NOMO-1 treated with dmso at 0.1 percent for 144 hours (cell line): ENCODE data around the gene GRM4.

Source experiments
- DNase-seq: peaks from one replicate; lab custom pipeline; 2025; ENCODE audit not compliant: unreplicated experiment; lab: John Stamatoyannopoulos, UW

Gene GRM4

DNA sequence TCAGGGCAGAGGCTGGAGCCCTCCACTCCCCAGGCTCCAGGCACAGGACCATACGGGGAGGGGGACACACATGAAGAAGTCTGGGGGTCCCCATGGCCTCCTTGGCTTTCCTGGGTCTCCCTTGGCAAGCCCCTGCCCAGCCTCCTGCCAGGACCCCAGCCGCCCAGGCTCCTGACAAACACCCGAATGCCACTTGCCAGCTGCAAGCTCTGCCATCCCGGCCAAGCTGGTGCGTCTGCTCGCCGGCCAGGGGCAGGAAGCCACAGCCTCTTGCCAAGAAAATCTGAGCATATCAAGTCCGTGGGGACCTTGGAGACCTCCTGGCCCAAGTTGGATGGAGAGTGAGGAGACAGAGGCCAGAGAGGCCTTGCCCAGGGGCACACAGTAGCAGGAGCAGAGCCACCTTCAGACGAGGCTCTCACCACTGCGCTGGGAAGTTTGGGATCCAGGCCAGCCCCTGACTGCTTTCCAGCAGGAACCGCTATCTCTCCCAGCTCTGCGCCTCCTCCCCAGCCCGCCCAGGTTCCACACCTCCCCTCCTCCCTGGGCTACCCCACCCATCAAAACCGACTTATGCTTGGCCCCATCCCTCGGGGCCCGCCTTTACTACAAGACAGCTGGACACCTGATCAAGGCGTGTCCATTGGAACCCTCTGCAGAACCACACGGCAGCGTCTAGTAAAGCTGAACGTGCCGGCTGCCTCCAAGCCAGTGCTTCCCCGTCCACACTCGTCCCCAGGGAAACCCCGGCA lies 80.2 kb downstream of the GRM4 start:
- DNase-seq: no peak

DNA sequence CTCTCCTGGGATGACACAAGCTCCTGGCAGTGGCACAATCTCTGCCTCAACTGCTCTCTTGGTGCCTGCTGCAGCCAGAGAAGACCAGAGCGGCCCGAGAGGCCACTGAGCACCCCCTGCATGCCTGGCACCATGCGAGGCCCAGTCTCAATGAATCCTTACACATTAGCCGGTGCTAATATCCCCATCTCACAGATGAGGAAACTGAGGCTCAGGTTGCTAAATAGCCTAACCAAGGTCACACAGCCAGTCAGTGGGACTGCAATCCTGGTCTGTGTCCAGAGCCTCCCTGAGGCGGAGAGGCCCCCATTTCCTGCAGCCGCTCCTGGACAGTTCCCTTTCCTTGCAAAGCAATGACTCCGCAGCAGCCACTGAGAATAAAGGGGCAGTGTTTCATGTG lies 81.2 kb downstream of the GRM4 start:
- no peak for DNase-seq

DNA sequence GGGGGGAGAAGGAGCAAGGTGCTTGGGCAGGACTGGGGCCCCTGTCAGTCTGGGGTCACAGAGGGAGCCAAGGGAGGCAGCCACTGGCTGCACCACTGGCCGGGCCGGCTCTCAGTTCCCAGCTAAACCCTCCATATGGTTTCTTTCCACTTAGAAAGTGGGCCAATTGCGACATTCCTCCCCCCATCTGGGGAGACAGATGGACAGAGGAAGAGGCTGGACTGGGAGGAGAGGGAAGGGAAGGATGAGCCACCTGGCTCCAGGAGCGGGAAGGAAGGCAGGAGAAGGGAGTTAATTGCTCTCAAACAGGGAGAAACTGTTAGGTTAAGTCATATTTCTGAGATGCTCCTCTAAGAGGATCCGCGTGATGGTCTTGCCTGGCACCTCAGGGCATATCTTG lies 82.2 kb downstream of the GRM4 start:
- no peak for DNase-seq

DNA sequence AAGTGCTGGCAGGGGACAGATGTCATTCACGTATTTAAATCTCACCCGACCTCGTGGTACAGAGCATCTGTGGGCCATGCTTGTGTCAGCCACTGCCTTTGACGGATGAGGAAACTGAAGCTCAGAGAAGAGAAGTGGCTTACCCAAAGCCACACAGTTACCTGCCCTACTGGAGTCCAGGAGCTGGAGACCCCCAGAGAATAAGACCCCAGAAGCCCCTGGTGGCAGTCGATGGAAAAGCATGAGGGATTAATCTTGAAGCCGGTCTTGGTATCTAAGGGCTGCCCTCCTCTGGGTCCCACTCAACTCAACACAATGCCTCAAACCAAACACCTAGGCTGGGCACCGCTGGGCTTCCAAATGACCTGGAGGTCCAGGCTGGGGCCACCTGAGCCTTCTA lies 83.1 kb downstream of the GRM4 start:
- DNase-seq: no peak

DNA sequence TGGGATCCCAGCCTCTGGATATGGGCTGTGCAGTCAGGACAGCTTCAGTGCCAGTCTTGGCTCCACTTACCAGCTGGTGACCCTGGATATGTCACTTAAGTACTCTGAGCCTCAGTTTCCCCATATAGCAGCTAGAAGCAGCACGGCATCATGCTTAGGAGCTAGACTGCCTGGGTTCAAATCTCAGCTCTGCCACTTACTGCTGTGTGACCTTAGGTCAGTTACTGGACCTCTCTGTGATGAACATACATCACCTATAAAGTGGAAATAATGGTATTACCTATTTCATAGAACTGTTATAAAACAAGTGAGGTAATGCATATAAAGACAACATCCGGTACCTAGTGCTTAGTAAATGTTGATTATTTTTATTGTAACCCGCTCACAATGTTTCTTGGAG lies 83.7 kb downstream of the GRM4 start:
- DNase-seq: no peak

DNA sequence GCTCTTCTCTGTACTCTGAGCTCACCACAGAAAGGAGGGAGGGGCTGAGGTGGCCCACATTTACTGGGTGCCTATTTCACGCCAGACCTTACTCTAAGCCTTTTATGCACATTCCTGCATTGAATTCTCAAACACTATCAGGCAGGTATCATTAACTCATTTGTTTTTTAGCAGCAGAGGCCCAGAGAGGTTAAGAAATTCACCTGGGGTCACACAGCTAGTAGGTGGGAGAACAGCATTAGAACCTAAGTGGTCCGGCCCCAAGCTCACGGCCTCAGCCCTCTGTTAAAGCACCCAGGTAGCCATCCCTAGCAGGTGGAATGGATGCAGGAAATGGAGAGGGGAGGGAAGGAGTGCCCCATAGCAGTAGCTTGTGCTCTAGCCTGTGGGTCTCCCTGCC lies 84.5 kb downstream of the GRM4 start:
- DNase-seq: no peak

DNA sequence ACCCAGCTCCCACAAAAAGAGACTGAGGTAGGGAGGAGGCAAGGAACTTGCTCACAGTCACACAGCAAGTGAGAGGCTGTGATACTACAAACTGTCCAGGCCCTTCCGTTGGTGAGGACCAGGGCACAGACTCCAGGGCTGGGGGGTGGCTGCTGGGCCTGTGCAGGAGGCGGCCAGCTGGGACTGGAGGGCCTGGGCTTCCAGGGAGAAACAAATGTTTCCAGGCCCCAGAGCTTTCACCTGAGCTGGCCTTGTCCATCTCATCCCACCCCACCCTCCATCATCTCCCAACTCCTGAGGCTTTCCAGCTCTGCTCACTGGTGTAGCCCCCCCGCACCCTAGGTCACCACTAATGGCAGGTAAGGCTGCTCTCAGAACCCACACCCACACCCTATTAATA lies 86.0 kb downstream of the GRM4 start:
- DNase-seq: no peak

DNA sequence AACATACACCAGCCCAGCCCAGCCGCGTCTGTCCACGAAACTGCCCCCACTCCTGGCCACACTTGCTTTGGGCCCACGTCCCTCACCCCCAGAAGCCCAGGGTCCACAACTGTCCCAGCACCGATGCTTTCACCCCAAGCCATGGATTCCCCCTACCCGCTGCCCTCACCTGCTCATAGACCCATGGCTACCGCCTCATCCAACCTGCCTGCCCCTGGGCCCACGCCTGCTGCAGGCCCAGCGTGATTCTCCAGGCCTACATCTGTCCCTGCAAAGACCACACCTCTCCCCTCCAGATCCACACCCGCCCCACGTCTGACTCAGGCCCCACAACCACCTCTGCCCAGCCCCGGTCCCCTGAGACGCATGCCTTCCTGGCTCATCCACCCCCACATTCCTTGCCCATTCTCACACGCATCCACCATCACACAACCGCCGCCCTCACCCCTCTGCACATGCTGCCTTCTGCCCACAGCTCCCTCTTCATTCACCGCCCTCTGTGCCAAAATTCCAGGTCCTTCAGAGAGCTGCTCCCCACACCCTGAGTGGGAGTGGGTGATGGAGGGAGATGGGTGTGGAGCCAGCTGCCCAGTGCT lies 86.7 kb downstream of the GRM4 start:
- no peak for DNase-seq

DNA sequence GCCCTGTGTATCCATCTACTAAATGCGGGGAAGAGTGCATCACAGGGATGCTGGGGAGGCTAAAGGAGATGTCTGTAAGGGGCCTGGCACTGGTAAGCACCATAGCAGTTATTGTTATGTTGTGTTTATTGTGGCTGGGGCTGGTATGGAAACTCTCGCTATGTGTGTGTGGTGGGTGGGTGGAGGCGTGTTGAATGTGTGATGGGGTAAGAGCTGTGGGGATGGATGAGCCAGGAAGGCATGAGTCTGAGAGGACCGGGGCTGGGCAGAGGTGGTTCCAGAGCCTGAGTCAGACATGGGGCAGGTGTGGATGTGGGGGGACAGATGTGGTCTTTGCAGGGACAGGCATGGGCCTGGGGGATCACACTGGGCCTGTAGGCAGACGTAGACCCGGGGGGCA lies 88.1 kb downstream of the GRM4 start:
- no peak for DNase-seq

DNA sequence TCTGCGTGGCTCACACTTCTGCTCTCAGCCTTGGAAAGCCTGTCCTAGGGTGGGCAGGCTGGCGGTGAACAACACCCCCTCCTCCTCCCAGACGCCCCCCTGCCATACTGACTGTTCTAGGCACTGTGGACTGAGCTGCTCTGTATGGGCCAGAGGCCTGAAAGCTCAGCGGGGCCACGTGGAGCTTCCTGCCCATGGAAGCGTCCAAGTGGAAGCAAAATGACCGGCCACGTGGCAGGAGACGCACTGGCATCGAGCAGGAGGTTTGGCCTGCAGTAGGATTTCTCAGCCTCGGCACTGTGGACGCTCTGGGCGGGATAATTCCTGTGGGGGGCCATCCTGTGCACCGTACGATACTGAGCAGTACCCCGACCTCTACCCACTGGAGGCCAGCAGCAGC lies 88.7 kb downstream of the GRM4 start:
- no peak for DNase-seq

DNA sequence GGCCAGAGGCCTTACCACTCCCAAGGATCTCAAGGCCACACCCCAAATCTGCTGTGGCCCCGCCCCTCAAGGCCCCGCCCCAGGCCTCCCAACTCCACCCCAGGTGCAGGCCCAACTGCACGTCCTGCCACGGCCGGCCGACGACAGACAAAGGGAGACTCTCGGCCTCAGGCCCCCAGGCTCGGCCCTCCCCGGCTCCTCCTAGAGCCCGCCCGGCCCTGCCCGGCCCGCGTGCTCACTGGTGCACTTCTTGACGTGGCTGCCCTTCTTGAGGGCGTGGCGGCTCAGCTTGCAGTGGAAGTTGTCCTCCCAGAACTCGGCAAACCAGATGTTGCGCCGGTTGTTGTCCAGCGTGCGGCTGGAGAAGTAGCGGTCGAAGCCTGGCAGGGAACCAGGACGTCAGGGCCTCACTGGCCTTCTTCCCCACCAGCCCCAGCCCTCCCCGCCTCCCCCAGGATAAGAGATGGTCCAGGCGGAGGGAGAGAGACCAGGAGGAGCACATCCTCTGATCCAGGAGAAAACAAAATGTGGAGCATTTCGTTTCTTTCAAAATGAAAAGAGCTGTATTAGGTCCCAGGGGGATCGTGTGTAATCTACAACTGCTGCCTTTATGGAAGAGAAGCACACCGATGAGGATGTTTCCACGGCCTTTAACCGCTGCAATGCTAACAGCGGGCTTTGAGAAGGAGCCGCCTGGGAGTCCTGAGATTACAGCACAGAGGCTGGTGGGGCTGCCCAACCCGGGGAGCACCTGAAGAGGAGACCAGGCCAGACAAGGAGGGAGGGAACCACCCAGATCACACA lies 89.4 kb downstream of the GRM4 start:
- DNase-seq: no peak

DNA sequence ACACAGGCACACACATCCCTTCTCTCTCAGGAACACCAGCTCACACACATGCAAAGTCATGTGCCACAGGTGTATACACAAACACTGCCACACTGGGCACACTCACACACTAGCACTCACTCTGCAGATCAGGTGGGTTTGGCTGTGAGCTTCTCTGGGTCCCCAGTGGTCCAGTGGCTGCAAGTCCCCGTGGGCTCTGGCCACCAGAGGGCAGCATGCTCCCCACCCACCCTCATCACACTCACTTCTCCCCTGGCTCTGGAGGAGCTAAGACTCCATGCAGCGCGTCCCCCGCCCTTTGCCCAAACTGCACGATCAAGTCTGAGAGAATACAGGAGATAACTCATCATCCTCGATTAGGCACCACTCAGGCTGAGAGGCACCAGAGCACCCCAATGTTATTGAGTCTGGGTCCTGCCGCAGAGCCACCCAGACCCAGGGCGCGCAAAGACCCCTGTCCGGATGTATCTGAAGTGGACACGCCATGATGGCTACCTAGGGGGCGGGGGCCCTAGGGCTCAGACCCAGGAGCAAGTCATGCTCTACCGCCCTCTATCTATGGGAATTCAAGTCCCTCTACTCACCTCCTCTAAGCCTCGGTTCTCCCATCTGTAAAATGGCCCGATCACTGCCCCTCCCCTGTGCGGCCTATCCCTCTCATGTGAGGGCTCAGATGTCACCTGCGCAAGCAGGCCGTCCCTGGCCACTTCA lies 90.5 kb downstream of the GRM4 start:
- peak; percentile 36 for DNase-seq

DNA sequence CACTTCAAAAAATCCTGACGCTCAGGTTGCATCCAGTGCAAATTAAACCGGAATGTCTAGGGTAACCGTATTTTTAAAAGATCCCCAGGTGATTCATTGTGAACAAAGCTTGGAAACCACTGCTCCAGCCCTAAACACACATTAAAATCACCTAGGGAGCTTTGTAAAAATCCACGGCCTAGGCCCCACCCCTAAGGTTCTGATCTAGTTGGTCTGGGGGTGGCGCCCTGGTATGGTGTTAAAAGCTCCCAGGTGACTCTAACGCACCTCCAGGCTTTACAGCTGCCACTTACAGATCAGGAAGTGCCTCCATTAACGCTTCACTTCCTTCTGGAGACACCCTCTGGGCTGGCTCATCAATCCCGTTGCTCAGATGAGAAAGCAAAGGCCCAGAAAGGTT lies 92.2 kb downstream of the GRM4 start:
- no peak for DNase-seq

DNA sequence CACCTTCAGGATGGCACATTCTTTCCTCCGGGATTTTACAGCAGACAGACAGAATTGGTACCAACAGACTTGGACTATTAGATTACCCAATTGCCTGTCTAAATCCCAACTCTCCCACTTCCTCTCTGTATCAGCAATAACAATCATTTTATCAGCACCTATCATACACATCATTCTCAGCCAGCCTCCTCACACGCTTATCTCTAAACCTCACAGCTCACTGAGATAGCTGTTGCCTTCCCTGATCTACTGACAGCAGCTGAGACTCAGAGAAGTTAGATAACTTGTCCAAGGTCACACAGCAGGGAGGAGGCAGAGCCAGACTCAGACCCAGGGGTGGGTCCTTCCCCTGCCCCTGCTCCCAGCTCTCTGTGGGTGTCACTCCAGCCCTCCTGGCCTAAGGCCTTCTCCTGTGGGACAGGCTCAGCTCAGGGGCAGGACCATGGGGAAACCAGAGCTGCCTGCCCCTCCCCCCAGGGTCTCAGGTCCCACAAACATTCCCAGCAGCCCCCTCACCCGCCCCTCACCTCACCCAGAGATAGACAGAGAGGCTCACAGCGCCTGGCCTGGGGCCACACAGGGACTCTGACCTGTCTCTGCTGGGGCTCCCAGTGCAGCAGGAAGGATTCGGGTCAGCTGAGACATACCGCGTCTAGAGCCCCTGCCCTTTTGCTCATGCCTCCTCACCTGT lies 92.8 kb downstream of the GRM4 start:
- no peak for DNase-seq

DNA sequence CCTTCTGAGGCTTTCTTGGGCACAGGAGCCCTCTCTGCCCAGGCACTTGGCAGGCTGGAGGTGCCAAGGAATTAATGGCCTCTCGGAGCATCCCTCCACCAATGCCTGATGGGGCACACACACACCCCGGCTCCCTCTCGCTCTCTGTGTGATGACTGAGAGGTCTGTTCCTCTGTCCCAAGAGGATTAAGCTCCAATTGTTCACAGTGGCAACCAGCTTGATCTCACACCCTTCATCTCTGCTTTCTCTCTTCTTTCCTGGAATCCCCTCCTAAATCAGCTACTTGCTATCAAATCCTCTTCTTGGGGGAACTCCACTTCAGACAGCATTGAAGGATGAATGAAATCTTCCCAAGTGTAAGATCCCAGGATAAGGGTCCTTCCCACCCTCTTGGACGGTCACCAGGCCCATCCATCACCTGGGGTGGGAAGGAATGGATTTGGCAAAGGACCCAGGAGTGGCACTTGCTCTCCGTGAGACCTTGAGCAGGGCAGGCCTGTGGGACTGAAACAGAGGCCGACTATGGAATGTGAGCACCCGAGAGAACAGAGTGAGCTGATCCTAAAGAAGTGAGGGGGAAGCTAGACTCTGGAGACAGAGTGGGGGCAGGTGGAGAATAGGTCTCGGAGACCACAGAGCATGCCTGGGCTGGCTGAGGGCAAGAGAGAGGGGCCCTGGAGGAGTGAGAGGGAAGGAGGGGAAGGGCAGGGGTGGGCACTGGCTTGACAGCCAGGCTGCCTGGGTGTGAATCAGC lies 93.6 kb downstream of the GRM4 start:
- no peak for DNase-seq

DNA sequence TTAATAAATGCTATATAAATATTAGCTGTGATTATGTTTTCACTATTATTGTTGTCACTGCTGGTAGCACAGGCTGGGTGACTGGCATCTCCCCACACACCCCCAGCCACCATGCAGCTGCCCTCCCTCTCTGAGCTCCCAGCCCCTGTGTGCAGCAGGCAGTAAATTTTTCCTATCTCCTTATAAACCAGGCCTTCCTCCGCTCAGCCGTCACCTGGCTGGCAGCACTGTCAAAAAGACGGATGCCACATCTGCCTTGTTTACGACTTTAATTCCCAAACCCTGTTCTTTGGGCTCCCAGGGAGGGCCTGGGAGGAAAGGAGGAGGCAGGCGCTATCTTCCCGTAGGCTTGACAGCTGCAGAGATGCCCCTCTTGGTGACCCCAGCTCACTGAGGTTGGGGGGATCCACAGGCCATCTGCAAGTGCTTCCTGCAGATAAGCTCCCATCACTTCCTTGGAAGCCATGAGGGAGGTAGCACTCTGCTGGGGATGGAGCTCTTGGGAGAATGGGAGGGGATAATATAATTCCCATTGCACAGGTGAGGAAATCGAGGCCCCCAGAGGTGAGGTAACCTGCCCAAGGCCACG lies 94.5 kb downstream of the GRM4 start:
- no peak for DNase-seq

DNA sequence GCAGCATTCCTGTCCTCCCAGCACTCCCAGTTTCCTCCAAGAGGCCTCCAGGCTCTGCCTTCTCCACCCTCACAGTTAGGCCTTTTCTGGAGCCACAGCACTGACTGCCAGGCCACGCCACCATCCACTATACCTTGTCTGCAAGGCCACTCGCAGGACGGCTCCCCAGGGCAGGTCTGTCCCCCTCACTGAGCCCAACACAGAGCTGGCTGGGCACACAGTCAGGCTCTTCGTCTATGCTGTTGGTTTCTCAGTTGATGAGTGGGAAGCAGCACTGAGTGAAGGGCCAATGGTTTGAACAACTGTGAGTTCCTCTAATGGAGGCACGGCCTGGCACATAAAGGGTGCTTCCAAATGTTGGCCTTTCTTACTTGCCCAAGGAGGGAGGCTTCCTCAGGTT lies 95.2 kb downstream of the GRM4 start:
- no peak for DNase-seq

DNA sequence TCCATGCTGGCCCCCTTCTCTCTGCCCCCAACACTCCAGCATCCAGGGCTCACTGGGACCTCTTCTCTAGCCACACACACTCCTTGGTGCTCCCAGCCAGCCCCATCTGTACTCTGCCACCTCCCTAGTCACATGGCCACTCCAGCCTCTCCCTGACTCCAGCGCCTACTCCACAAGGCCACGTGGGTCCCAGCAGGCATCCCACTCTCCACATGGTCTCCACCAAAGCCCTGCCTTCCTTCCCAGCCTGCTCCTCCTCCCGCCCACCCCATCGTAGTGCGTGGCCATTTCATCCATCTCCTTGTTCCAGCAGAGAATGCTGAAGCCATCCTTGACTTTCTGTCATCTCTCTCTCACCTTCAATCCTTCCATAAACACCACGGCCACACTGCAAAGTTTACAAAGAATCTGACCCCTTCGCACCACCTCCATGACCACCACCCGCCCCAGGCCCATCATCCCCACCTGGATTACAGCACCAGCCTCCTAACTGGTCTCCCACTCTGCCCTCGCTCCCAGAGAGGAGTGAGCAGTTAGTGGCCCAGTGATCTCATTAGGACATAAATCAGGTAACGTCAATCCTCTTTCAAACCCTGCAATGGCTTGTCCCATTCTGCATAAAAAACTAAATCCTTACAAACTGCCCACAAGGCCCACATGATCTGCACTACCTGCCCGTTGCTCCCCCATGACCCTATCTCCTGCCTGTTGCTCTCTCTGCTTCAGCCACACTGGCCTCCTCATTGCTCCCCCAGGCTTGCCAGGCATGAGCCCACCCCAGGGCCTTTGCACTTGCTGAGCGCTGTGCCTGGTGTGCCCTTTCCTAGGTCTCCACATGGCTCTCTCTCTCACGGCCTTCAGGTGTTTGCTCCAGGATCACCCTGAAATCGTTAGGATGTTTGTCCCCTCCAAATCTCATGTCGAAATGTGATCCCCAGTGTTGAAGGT lies 96.2 kb downstream of the GRM4 start:
- DNase-seq: no peak
